ENCODE data around the gene ZDHHC18.

Gene ZDHHC18

GRCh38 chr1:26788515-26788785 lies 38.0 kb upstream of the ZDHHC18 start:
- H3K27ac ChIP-seq, result peak overlapping the region; percentile 98
- TF ChIP-seq CTCF (conservative IDR thresholded peaks at IDR 0.05), result no peak

- peak overlapping the region; percentile 98 for H3K27ac ChIP-seq
- peak; percentile 94 for TF ChIP-seq CTCF (conservative IDR thresholded peaks at IDR 0.05)
These were observed 37.5 kb upstream of the ZDHHC18 start for GRCh38 chr1:26788836-26789611.

- no peak for TF ChIP-seq CTCF (conservative IDR thresholded peaks at IDR 0.05)
- peak overlapping the region; percentile 98 for H3K27ac ChIP-seq
These were observed 36.9 kb upstream of the ZDHHC18 start for GRCh38 chr1:26789612-26789865.

- TF ChIP-seq CTCF (conservative IDR thresholded peaks at IDR 0.05), result no peak
These were observed 36.6 kb upstream of the ZDHHC18 start for GRCh38 chr1:26789931-26790330.

GRCh38 chr1:26790551-26790953 lies 35.9 kb upstream of the ZDHHC18 start:
- TF ChIP-seq CTCF (conservative IDR thresholded peaks at IDR 0.05), result no peak
- no peak overlapping the region for H3K27ac ChIP-seq

More at GRCh38 chr1:26789931-26790330, 36.6 kb upstream of the ZDHHC18 start:
- H3K27ac ChIP-seq, result peak overlapping the region; percentile 98

GRCh38 chr1:26791148-26791547 lies 35.3 kb upstream of the ZDHHC18 start:
- no peak overlapping the region for H3K27ac ChIP-seq
- TF ChIP-seq CTCF (conservative IDR thresholded peaks at IDR 0.05), result no peak

- no peak for TF ChIP-seq CTCF (conservative IDR thresholded peaks at IDR 0.05)
- no peak overlapping the region for H3K27ac ChIP-seq
These were observed 34.9 kb upstream of the ZDHHC18 start for GRCh38 chr1:26791626-26792025.
